HEK293T (cell line): ENCODE results near the gene LCE1C.

ENCODE experiments used
- FOXA1 ChIP-seq: fragments of 450-650 bp; IDR thresholded peaks from 2 replicates; pipeline ENCODE4 v1.6.1; 2016; ENCODE audit warnings: mild to moderate bottlenecking
- FOXM1 ChIP-seq: fragments of 450-650 bp; IDR thresholded peaks from 2 replicates; pipeline ENCODE4 v1.6.1; 2017; ENCODE audit warnings: mild to moderate bottlenecking, borderline replicate concordance
- HDGF ChIP-seq: fragments of 450-650 bp; IDR thresholded peaks from 2 replicates; pipeline ENCODE4 v1.6.1; 2017; ENCODE audit warnings: antibody characterized with exemption, borderline replicate concordance
- NFRKB ChIP-seq: fragments of 450-650 bp; IDR thresholded peaks from 2 replicates; pipeline ENCODE4 v1.6.1; 2016; ENCODE audit warnings: mild to moderate bottlenecking, moderate library complexity
- SP1 ChIP-seq: fragments of 450-650 bp; IDR thresholded peaks from 2 replicates; pipeline ENCODE4 v1.6.1; 2017

DNA sequence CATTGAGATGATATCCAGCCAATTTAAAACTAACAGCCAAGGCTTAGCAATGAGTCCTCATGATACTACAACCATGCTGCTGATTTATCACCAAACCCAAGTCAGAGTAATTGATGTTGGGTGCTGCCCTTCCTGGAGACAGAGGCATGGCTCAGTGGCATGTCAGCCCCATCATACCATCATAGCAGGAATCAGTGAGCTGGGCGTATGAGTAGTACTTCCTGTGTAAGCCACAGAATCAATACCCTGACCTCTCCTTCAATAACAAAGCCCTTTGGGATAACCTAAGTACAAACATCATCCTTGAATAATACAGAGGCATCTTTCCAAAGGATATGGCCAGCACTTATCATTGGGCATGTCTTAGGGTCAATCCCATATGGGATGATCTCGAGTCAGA lies 23.4 kb downstream of the LCE1C start:
- TF ChIP-seq HDGF (no peak), SP1 (no peak), NFRKB (no peak), FOXA1 (no peak), FOXM1 (no peak)
